HG03135 (cell line): ENCODE data around the gene SLTM.
"Not testable (repeated sequence)": the region's sequence is repeated elsewhere in the genome, so short reads cannot be mapped to it uniquely, and the experiment has no call there.

Experiments used
- ATAC-seq: cut with Tn5 transposase; IDR thresholded peaks from one replicate; pipeline ENCODE4 v1.9.1; 2021; ENCODE audit warnings: mild to moderate bottlenecking, moderate library complexity; ENCODE audit not compliant: unreplicated experiment

SLTM gene

DNA sequence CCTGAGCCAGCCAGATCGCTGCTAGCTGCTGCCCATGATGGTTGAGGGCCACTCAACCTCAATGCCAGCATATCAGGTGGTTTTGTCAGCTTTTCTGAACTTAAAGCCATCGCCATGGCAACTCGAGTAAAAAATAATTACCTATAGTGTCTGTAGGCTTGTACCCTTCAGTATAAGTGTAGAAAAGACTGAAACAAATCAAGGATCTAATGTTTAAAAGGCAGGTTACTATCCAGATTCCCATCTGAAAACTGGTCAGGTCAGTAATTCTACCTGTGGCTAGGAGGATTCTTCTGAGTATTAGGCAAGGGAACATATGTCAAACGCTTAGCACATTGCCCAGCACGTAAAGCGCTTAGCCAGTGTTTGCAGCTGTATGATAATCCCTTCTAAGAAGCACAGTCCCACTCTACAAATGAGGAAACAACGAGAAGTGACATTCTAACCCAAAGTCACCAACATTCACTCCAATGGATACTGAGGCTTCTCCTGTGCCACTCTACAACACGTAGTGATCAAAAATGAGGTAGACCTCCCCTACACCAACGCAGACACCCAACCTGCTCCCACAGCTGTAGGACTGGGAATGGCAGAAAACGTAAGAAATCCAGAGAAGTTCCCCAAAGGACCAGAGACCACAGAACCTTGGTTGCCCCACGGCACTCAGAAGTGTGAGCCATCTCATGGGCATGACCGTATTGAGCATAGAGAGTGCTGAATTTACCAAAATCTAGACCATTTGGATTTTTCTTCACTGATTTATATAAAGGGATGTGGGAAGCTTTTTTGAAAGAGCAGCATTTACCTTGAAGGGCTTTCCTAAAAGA lies 55.3 kb downstream of the SLTM start:
- no peak for ATAC-seq

DNA sequence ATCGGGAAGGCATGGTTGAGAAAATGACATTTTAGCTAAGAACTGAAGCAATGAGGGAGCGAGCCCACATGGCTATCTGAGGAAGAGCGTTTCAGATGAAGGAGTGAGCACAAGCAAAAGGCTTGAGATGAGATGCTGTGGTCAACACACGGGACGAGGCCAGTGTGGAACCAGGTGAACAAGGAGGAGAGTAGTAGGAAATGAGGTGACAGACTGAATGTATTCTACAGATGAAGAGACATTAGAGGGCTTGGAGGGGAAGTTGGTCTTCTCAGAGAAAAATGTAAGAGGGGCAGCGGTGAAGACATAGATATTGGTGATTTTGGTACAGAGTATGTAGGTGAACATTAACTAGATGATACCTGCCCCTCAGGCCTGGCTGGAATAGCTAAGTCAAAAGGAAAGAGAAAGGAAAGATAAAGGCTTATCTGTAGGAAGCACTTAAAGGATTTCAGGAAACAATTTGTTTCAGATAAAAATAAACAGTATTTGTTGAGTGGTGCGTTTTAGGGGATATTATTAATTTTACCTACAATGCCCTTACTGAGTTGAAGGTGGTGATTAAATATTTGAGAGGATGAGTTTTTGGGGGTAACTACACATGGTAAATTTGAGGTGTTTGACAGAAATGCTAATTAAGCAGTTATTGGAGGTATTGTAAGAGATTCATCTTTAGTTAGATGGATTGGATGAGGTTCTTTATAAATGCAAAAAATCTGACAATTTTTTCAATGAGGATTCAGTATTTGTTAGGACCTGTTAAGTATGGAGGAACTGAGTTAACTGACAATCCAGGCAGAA lies 57.0 kb downstream of the SLTM start:
- ATAC-seq, result no peak

DNA sequence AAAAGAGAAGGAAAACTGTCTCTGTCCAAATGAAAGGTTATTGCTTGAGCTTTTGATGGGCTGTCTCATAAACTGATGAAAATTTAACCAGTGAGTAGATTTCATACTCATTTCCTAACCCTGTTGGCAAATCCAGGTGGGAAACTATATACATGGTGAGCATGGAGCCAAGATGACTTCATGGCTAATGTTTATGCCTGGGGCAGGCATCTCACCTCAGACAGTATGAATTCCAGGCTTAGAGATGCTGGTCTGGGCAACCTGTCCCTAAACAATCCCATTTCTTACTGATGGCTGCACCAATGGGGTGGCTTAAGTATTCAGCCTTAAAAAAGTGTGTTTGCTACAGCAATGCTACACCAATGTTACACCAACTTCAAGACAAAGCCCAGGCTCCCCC lies 58.1 kb downstream of the SLTM start:
- ATAC-seq, result no peak

DNA sequence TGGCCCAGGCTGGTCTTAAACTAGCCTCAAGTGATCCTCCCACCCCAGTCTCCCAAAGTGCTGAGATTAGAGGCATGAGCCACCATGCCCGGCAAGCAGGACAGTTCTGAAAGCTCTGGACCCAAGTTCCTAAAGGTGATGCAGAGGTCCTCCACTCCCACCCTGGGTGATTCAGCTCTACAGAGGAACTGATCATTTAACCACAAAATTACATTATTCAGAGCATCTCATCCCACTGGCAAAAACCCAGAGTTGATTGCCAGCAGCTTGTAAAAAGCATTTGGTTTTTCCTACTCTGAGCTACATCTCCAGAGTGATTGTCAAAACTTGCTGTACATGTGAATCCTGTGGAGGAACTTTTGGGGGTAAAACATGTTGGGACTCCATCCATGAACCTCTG lies 60.2 kb downstream of the SLTM start:
- no peak for ATAC-seq

DNA sequence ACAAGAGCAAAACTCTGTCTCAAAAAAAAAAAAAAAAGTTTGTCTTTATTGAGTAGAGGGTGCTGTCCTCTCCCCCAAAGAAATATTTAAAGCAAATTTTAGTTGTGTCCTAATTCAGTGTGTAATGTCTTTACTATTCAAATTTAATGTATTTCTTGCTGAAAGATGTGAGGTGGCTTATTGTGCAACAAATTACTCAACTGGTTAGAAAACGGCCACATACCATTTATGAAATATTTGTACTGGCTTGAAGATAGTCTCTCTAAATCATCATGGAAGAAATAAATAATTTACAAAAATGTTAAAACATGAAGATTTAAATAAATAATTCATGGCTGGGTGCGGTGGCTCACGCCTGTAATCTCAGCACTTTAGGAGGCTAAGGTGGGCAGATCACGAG lies 63.0 kb downstream of the SLTM start:
- ATAC-seq, result no peak

DNA sequence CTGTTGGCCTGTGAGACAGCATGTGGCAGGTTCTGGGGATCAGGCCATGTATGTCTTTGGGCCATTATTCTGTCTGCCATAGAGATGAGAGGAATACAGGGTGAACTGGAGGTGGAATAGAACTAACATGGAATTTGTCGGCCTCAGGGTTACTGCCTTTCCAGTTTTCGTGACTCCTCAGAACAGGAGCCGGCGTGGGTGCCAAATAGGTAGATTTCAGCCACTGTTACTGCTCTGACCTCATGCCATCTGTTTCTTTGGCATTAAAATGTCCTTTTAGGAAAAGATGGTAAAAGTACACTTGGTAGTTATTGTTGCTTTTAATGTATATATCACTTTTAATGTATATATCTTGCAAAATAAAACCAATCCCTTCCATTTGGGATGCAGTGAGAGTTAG lies 65.6 kb downstream of the SLTM start:
- ATAC-seq, result no peak

DNA sequence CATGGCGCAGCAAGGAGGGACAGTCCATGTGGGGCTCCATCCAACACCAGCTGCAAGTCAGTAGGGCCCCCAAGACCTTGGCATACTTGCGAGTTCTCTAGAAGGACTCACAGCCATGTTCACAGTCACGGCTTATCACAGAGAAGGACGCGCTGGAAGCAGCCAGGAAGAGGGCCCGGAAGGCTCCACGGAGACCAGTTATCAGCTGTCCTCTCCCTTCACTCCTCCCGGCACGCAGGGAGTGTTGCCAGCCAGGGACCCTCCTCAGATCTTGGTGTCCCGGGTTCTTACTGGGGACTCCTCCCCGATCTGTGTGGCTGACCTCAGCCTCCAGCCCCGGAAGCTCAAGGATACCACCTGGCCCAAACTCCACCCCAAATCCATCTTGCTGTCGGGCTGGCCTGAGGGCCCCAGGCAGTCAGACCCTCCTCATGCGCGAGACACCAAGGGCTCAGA lies 68.0 kb downstream of the SLTM start:
- no peak for ATAC-seq

DNA sequence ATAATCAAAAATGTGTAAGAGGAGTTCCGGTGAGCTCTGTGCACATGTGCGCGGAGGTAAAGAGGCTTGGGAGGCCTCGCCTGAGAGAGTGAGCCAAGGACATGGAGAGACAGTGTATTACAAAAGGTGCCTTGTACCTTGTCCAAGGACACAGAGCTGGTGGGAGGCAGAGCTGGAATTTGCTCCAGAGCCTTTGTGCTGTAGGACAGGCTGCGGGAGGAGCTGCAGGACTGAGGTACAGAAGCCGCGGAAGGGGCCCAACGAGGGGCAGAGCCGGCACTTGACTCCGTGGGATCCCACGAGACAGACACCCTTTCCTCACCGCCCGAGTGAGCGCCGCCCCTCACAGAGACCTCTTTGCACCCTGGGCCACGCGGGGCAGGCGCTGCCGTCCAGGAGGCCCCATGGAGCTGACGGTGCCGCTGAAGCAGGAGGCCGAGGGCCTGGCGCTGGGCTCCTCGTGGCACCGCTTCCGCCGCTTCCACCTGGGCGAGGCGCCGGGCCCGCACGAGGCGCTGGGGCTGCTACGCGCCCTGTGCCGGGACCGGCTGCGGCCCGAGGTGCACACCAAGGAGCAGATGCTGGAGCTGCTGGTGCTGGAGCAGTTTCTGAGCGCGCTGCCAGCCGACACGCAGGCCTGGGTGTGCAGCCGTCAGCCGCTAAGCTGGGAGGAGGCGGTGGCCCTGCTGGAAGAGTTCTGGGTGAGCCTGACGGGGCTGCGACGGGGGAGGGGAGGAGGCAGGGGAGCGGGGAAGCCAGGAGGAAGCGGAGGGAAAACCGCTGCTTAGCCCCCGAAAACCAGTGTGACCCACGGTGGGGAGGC lies 68.7 kb downstream of the SLTM start:
- no peak for ATAC-seq

DNA sequence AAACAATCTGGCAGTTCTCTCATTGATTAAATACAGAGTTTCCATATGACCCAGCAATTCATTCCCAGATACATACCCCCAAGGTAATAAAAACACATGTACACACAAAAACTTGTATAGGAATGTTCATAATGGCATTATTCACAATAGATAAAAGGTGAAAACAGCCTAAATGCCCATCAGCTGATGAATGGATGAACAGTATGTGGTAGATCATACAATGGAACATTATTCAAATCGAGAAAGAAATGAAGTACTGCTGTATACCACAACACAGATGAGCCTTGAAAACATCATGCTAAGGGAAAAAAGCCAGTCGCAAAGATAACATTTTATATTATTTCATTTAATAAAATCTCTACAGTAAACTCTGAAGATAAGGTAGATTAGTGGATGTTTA lies 71.2 kb downstream of the SLTM start:
- ATAC-seq, result no peak

DNA sequence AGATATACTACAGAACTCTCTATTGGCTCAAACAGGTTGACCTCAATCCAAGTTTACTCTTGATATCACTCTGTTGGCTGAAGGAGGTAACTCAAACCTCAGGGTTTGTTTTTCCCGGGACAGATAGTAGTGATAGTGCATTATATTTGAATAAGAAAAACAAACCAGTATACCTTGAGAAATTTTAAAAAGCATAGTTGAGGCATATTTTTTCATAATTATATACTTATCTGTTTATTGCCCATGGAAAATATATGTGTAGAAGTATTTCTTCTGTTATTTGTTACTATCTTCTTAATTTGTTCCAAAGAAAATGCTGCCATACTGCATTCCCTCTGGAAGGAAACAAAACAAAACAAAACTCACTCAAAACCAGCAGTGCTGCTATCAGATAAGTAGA lies 76.9 kb downstream of the SLTM start:
- ATAC-seq, result not testable (repeated sequence)

DNA sequence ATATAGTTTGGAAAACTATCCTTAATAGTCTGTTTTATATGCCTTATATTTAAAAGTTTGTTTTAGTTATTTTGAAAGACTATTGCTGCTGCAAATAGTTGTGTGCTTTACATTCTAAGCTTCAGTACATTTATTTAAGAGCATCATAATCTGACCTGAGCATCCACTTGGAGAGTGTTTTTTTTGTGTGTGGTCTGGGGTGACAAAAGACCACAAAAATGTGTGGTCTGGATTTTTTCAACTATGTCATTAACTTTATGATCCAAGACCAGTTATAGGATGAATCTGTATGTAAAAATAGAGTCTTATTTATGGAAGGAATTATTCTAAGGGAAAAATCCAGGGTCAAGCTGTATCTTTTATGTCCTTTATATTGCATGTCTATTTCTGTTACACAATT lies 77.4 kb downstream of the SLTM start:
- no peak for ATAC-seq

DNA sequence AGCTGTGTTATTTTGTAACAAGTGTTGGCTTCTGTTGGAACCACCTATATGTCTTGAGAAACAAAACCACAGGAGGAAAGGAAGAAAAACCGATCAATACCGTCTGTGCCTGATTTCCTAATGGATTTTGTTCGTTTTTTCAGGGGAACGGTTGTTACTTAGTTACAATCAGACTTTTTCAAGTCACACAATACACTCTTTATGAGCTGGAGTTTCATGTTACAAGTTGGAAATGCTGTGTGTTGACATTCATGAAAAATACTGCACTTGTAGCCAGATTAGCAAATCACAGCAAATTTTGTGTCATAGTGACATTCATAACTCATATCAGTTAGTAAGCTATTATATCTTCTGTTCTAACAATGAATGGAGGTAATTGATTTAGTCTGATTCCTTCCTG lies 78.9 kb downstream of the SLTM start:
- no peak for ATAC-seq

DNA sequence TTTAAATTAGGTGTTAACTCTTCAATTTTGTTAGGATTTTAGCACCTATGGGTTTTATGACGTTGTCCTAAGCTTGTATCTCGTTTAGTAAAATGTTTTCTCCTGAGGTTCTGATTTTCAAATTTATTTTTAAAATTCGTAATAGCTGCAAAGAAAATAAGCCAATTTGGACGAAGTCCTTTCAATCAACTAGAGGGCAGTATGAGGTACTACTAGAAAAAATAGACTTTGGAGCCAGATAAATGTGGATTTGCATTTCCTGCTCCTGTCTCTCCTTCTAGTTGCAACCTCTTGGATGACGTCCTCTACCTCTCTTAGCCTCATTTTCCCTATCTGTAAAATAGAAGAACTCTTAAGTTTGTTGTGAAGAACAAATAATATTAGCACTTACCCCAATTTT lies 81.1 kb downstream of the SLTM start:
- no peak for ATAC-seq

DNA sequence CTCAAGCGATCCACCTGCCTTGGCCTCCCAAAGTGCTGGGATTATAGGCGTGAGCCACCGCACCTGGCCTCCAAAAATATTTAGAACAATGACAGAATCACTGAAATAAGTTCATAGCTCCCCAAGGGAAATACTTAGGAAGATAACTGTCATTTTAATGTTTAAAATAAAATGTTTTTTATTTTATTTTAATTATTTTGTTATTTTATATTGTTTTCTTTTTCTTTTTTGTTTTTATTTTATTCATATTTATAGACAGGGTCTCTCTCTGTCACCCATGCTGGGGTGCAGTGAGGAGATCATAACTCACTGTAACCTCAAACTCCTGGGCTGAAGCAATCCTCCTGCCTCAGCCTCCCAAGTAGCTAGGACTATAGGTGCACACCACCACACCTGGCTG lies 82.3 kb downstream of the SLTM start:
- not testable (repeated sequence) for ATAC-seq

DNA sequence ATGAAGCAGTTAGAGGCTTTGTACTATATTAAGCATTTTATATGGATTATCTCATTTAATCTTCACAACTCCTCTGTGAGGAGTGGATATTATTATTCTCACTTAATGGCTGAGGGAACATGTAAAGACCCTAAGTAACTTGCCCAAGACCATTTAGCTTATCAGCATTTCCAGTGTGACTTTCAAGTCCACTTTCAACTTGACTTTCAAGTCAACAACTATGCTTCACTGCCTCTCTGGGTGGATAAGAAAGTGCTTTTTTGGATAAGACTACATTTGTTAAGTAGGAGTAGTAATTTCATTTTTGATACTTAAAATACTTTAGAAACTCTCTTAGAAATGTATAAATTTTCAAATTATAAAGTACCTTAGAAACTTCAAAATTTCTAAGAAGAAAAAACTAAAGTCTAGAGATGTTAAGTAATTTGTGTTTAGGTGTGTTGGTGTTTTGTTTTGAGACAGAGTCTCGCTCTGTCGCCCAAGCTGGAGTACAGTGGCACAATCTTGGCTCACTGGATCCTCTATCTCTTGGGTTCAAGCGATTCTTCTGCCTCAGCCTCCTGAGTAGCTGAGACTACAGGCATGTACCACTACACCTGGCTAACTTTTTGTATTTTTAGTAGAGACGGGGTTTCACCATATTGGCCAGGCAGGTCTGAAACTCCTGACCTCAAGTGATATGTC lies 90.6 kb downstream of the SLTM start:
- ATAC-seq, result no peak

DNA sequence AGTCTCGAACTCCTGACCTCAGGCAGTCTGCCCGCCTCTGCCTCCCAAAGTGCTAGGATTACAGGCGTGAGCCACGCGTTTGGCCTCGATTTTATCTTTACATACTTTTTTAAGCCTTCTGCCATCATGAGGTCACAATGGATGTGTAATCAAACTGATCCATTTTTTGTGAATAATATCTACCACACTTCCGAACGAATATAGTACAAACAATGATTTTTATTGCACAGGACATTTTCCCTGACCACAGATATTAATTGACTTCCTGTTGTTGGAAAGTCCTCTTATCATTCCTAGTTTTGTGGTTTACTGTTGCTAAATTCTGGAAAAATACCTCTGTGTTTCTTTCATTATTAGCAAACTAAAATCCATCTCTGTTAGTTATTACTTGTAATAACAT lies 93.4 kb downstream of the SLTM start:
- ATAC-seq, result no peak

DNA sequence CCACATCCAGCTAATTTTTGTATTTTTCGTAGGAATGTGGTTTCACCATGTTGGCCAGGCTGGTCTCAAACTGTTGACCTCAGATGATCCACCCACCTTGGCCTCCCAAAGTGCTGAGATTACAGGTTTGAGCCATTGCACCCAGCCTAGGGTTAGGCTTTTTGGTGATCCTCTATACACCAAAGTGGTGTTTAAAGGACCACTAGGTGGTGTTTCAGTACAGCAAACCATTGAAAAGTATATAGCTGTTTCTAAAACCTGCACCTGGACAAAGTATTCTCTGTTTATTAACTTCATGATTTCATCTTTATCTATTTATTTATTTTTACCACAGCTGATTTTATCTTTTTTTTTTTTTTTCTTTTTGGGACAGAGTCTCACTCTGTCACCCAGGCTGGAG lies 94.0 kb downstream of the SLTM start:
- ATAC-seq, result no peak

DNA sequence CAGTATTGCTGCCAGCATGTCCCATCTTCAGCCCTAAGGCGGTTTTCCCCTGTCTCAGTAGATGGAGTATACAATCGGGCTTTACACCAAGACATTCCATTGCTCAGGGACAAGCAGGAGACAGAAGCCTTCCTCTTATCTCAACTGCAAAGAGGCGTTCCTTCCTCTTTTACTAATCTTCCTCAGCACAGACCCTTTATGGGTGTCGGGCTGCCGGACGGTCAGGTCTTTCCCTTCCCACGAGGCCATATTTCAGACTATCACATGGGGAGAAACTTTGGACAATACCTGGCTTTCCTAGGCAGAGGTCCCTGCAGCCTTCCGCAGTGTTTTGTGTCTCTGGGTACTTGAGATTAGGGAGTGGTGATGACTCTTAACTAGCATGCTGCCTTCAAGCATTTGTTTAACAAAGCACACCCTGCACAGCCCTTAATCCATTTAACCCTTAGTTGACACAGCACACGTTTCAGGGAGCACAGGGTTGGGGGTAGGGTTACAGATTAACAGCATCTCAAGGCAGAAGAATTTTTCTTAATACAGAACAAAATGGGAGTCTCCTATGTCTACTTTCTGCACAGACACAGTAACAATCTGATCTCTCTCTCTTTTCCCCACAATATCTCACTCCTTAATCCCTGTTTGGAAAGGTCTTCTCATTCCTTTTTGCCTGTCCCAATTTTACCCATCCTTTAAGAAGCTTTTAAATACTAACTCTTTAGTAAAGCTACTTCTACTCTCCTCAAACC lies 99.6 kb downstream of the SLTM start:
- not testable (repeated sequence) for ATAC-seq

DNA sequence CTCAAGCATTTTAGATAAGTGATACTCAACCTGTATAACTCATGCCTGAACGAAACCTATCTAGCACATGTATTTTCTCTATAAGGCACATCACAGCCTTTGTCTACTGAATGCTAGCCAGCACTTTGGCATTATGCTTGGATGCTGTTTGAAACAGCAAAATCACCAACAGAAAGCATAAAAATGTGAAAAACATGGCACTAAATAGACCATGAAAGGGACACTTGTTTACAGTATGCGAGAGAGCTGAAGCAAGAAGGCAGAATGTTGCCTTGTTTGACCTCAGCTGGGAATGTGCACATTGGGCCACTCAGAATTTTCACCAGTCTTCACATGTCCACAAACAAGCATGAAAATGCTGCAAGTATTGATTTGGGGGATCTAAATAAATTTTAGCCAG lies 102.9 kb downstream of the SLTM start:
- ATAC-seq, result no peak
